Breast epithelium (tissue), 3 donors: Measurements from ENCODE around the gene CSH2.

Source experiments
- POLR2A ChIP-seq: fragments of 450-650 bp; IDR thresholded peaks from one replicate; pipeline ENCODE4 v1.6.1; 2016; ENCODE audit warnings: antibody characterized with exemption, mild to moderate bottlenecking, moderate library complexity
- POLR2AphosphoS5 ChIP-seq, 3 donors: sonication (generic); formaldehyde crosslinking; IDR thresholded peaks; one replicate each; pipeline ENCODE4 v1.6.1; 2017; ENCODE audit warnings: antibody characterized with exemption in 3 of 3
- TF ChIP-seq, protein P1 (sequence below), 3 donors: fragments of 450-650 bp; IDR thresholded peaks; one replicate each; pipeline ENCODE4 v1.5.1; 2016 to 2017; ENCODE audit warnings: antibody characterized with exemption in 3 of 3, mild to moderate bottlenecking in 3 of 3, moderate library complexity in 3 of 3

DNA sequence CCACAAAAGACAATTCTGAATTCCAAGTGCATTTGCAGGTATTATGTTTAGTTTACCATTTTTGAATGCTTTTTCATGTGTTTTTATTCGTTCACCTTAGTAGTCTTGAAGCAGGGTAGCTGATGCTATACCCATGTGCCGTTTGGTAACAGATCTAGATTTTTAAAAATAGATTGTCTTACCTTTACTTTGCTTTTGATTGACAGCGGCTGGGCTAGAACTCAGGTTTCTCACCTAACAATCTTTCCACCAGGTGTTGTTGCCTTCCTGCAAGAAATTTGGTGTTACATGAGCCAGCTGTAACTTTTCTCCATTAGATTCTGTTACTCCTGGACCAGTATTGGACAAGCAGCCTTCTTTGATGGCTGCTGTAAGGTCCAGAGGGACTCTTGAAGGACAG, 44.5 kb downstream of the CSH2 start:
- TF ChIP-seq, protein P1, sequence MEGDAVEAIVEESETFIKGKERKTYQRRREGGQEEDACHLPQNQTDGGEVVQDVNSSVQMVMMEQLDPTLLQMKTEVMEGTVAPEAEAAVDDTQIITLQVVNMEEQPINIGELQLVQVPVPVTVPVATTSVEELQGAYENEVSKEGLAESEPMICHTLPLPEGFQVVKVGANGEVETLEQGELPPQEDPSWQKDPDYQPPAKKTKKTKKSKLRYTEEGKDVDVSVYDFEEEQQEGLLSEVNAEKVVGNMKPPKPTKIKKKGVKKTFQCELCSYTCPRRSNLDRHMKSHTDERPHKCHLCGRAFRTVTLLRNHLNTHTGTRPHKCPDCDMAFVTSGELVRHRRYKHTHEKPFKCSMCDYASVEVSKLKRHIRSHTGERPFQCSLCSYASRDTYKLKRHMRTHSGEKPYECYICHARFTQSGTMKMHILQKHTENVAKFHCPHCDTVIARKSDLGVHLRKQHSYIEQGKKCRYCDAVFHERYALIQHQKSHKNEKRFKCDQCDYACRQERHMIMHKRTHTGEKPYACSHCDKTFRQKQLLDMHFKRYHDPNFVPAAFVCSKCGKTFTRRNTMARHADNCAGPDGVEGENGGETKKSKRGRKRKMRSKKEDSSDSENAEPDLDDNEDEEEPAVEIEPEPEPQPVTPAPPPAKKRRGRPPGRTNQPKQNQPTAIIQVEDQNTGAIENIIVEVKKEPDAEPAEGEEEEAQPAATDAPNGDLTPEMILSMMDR (IDR thresholded peaks at IDR 0.05) = no peak
- TF ChIP-seq POLR2AphosphoS5 (IDR thresholded peaks at IDR 0.05) = no peak
- no peak for TF ChIP-seq POLR2A
